SK-N-MC (cell line): ENCODE data around the gene SLCO1B3.

Source experiments
- DNase-seq: peaks from one replicate; pipeline ENCODE4 v3.0.0-alpha.2; 2011; ENCODE audit warnings: low read depth, low spot score
- H3K27ac ChIP-seq: fragments of 200-600 bp; sonication (generic); 2 replicates; pipeline ENCODE4 v1.5.1; 2016; ENCODE audit warnings: mixed run types
- H3K36me3 ChIP-seq: fragments of 200-600 bp; sonication (generic); 2 replicates; pipeline ENCODE4 v1.6.1; 2017; ENCODE audit warnings: antibody characterized with exemption, low read length, mixed read lengths; ENCODE audit not compliant: insufficient read depth
- H3K4me3 ChIP-seq: fragments of 200-600 bp; sonication (generic); 2 replicates; pipeline ENCODE4 v1.5.1; 2016
- H3K9ac ChIP-seq: fragments of 200-600 bp; sonication (generic); 2 replicates; pipeline ENCODE4 v1.8.0; 2017; ENCODE audit warnings: mixed run types, mixed read lengths; ENCODE audit not compliant: insufficient read length
- H3K9me3 ChIP-seq: fragments of 200-600 bp; sonication (generic); 2 replicates; pipeline ENCODE4 v1.6.1; 2017; ENCODE audit warnings: low read depth, mild to moderate bottlenecking, antibody characterized with exemption, low read length, moderate library complexity, mixed read lengths
- EZH2 ChIP-seq: fragments of 200-600 bp; sonication (generic); IDR thresholded peaks from one replicate; pipeline ENCODE4 v1.6.1; 2017; ENCODE audit warnings: antibody characterized with exemption
- FOXP2 ChIP-seq: optimal IDR thresholded peaks from 2 replicates; pipeline ENCODE3; 2011; ENCODE audit warnings: mild to moderate bottlenecking, moderate library complexity; ENCODE audit not compliant: insufficient read depth; ENCODE audit errors: extremely low read length, control extremely low read depth
- POLR2AphosphoS5 ChIP-seq: IDR thresholded peaks from 2 replicates; pipeline ENCODE4 v1.6.1; 2012; ENCODE audit warnings: mild to moderate bottlenecking, low read depth, low read length, borderline replicate concordance

Gene SLCO1B3

GRCh38 chr12:20852649-20853048, 42.1 kb downstream of the SLCO1B3 start:
- DNase-seq, result no peak
- no peaks in the 10 kb centered on the region for H3K36me3 ChIP-seq
- H3K9ac ChIP-seq, result no peak overlapping the region
- H3K27ac ChIP-seq, result no peak overlapping the region
- no peaks in the 10 kb centered on the region for H3K9me3 ChIP-seq
- no peak for TF ChIP-seq FOXP2
- no peak for TF ChIP-seq EZH2
- no peak for TF ChIP-seq POLR2AphosphoS5
- no peak overlapping the region for H3K4me3 ChIP-seq

- no peaks in the 10 kb centered on the region for H3K36me3 ChIP-seq
- H3K9me3 ChIP-seq, result no peaks in the 10 kb centered on the region
- H3K9ac ChIP-seq, result no peak overlapping the region
- no peak for TF ChIP-seq FOXP2
- no peak for TF ChIP-seq POLR2AphosphoS5
- TF ChIP-seq EZH2, result no peak
- no peak for DNase-seq
- H3K4me3 ChIP-seq, result no peak overlapping the region
- no peak overlapping the region for H3K27ac ChIP-seq
These were observed 52.6 kb downstream of the SLCO1B3 start for GRCh38 chr12:20863056-20863455.

GRCh38 chr12:20865873-20866272, 55.4 kb downstream of the SLCO1B3 start:
- no peak overlapping the region for H3K9ac ChIP-seq
- H3K4me3 ChIP-seq, result no peak overlapping the region
- H3K9me3 ChIP-seq, result no peaks in the 10 kb centered on the region
- no peak overlapping the region for H3K27ac ChIP-seq
- H3K36me3 ChIP-seq, result no peaks in the 10 kb centered on the region
- no peak for TF ChIP-seq POLR2AphosphoS5
- TF ChIP-seq FOXP2, result no peak
- no peak for TF ChIP-seq EZH2
- no peak for DNase-seq

GRCh38 chr12:20868277-20868676, 57.8 kb downstream of the SLCO1B3 start:
- H3K4me3 ChIP-seq, result no peak overlapping the region
- DNase-seq, result no peak
- H3K36me3 ChIP-seq, result no peaks in the 10 kb centered on the region
- TF ChIP-seq EZH2 (no peak), FOXP2 (no peak), POLR2AphosphoS5 (no peak)
- no peak overlapping the region for H3K27ac ChIP-seq
- no peaks in the 10 kb centered on the region for H3K9me3 ChIP-seq
- H3K9ac ChIP-seq, result no peak overlapping the region

GRCh38 chr12:20883288-20883687, 72.8 kb downstream of the SLCO1B3 start:
- no peak overlapping the region for H3K4me3 ChIP-seq
- DNase-seq, result no peak
- no peaks in the 10 kb centered on the region for H3K36me3 ChIP-seq
- H3K9ac ChIP-seq, result no peak overlapping the region
- TF ChIP-seq POLR2AphosphoS5, result no peak
- no peak for TF ChIP-seq EZH2
- TF ChIP-seq FOXP2, result no peak
- H3K27ac ChIP-seq, result no peak overlapping the region
- no peaks in the 10 kb centered on the region for H3K9me3 ChIP-seq

GRCh38 chr12:20885116-20885515, 74.6 kb downstream of the SLCO1B3 start:
- no peak for DNase-seq
- Histone ChIP-seq H3K9ac (no peak overlapping the region), H3K9me3 (0 out of 2 replicates have a peak, but pooled peaks cover 3% of the 10 kb centered on the region), H3K36me3 (no peaks in the 10 kb centered on the region), H3K27ac (no peak overlapping the region), H3K4me3 (no peak overlapping the region)
- TF ChIP-seq EZH2 (no peak), POLR2AphosphoS5 (no peak), FOXP2 (no peak)

GRCh38 chr12:20885552-20885951, 75.0 kb downstream of the SLCO1B3 start:
- H3K9me3 ChIP-seq, result 0 out of 2 replicates have a peak, but pooled peaks cover 3% of the 10 kb centered on the region
- H3K27ac ChIP-seq, result no peak overlapping the region
- no peak for DNase-seq
- no peaks in the 10 kb centered on the region for H3K36me3 ChIP-seq
- no peak overlapping the region for H3K9ac ChIP-seq
- TF ChIP-seq EZH2, result no peak
- TF ChIP-seq POLR2AphosphoS5, result no peak
- no peak for TF ChIP-seq FOXP2
- H3K4me3 ChIP-seq, result no peak overlapping the region

- Histone ChIP-seq H3K9me3 (no peaks in the 10 kb centered on the region), H3K36me3 (no peaks in the 10 kb centered on the region), H3K9ac (no peak overlapping the region), H3K27ac (no peak overlapping the region), H3K4me3 (no peak overlapping the region)
- TF ChIP-seq FOXP2 (no peak), POLR2AphosphoS5 (no peak), EZH2 (no peak)
- DNase-seq, result no peak
These were observed 106.8 kb downstream of the SLCO1B3 start for GRCh38 chr12:20917269-20917668.

GRCh38 chr12:20917819-20918218, 107.3 kb downstream of the SLCO1B3 start:
- no peak overlapping the region for H3K4me3 ChIP-seq
- TF ChIP-seq FOXP2 (no peak), POLR2AphosphoS5 (no peak), EZH2 (no peak)
- no peaks in the 10 kb centered on the region for H3K9me3 ChIP-seq

More at GRCh38 chr12:20917819-20918218, 107.3 kb downstream of the SLCO1B3 start:
- Histone ChIP-seq H3K27ac (no peak overlapping the region), H3K9ac (no peak overlapping the region), H3K36me3 (no peaks in the 10 kb centered on the region)
- no peak for DNase-seq
